SK-N-SH (cell line): ENCODE data around the gene WIPF2. TPM values are rescaled to one million over a fixed set of nuclear protein-coding genes. Genes with fewer than 3 reads are reported as not detected.

Experiments used
- CTCF ChIA-PET: fragments of 300-600, 350-600 bp; formaldehyde crosslinking; extraction: SDS; loops from one replicate; lab custom pipeline; 2021; lab: Yijun Ruan, JAX
- POLR2A ChIA-PET: fragments of 350-600 bp; sonication (Branson Sonifier 250); formaldehyde crosslinking; extraction: SDS; loops from one replicate; lab custom pipeline; 2020; ENCODE audit warnings: antibody characterized with exemption, inconsistent platforms; lab: Yijun Ruan, JAX
- DNase-seq: peaks from one replicate; pipeline ENCODE4 v3.0.0; 2012
- H2AFZ ChIP-seq: fragments of 200-600 bp; sonication (generic); 2 replicates; pipeline ENCODE4 v1.8.1; 2016; ENCODE audit warnings: antibody characterized with exemption, mild to moderate bottlenecking, low read depth
- H3F3A ChIP-seq: fragments of 200-600 bp; sonication (generic); replicated peaks from 2 replicates; pipeline ENCODE3; 2016; ENCODE audit warnings: antibody characterized with exemption, mild to moderate bottlenecking; ENCODE audit not compliant: insufficient read depth
- H3K27ac ChIP-seq, 2 experiments: fragments of 200-500 bp in 1 of 2; fragments of 200-600 bp in 1 of 2; sonication (Bioruptor generic) in 1 of 2; sonication (generic), shearing (Covaris generic) in 1 of 2; 2 replicates each; pipeline versions ENCODE4 v1.5.1 to v1.6.1; 2014 to 2016; ENCODE audit warnings: low read depth in 2 of 2, inconsistent platforms in 1 of 2, low read length in 1 of 2, mild to moderate bottlenecking in 1 of 2, mixed read lengths in 1 of 2
- H3K27me3 ChIP-seq: fragments of 200-600 bp; sonication (generic), shearing (Covaris generic); 2 replicates; pipeline ENCODE4 v1.6.1; 2016; ENCODE audit warnings: mixed run types; ENCODE audit not compliant: insufficient read depth
- H3K36me3 ChIP-seq, 2 experiments: fragments of 200-500 bp in 1 of 2; fragments of 200-600 bp in 1 of 2; sonication (Bioruptor generic) in 1 of 2; sonication (generic) in 1 of 2; replicated peaks in 1 of 2; 2 replicates each; pipeline versions ENCODE3 to v1.5.1; 2014 to 2016; ENCODE audit warnings: low read length in 1 of 2, mild to moderate bottlenecking in 1 of 2; ENCODE audit not compliant: insufficient read depth in 2 of 2, control insufficient read depth in 1 of 2
- H3K4me1 ChIP-seq, 2 experiments: fragments of 200-500 bp in 1 of 2; fragments of 200-600 bp in 1 of 2; sonication (Bioruptor generic) in 1 of 2; sonication (generic), shearing (Covaris generic) in 1 of 2; 2 replicates each; pipeline versions ENCODE4 v1.5.1 to v1.6.1; 2014 to 2016; ENCODE audit warnings: low read depth in 1 of 2, low read length in 1 of 2, mixed run types in 1 of 2; ENCODE audit not compliant: insufficient read depth in 2 of 2, control insufficient read depth in 1 of 2
- H3K4me2 ChIP-seq: fragments of 200-600 bp; sonication (generic), shearing (Covaris generic); 2 replicates; pipeline ENCODE4 v1.6.1; 2017; ENCODE audit warnings: mixed run types
- H3K4me3 ChIP-seq, 2 experiments: fragments of 200-500 bp in 1 of 2; fragments of 200-600 bp in 1 of 2; sonication (Bioruptor generic) in 1 of 2; sonication (generic), shearing (Covaris generic) in 1 of 2; 2 replicates each; pipeline versions ENCODE4 v1.5.1 to v1.8.1; 2014 to 2016; ENCODE audit warnings: low read depth in 2 of 2, inconsistent platforms in 1 of 2, low read length in 1 of 2, mild to moderate bottlenecking in 1 of 2, mixed read lengths in 1 of 2, moderate library complexity in 1 of 2
- H3K79me2 ChIP-seq: fragments of 200-600 bp; sonication (generic); 2 replicates; pipeline ENCODE4 v1.8.1; 2017; ENCODE audit warnings: mild to moderate bottlenecking; ENCODE audit not compliant: insufficient read depth
- H3K9ac ChIP-seq: fragments of 200-600 bp; sonication (generic); 2 replicates; pipeline ENCODE4 v1.6.1; 2017; ENCODE audit warnings: mixed run types
- H3K9me2 ChIP-seq: fragments of 200-600 bp; sonication (generic); 2 replicates; pipeline ENCODE4 v1.6.1; 2017; ENCODE audit warnings: mixed run types
- H3K9me3 ChIP-seq: fragments of 200-600 bp; sonication (generic); 2 replicates; pipeline ENCODE4 v1.6.1; 2017; ENCODE audit warnings: mixed run types, mild to moderate bottlenecking, moderate library complexity
- H4K20me1 ChIP-seq: fragments of 200-600 bp; sonication (generic); 2 replicates; pipeline ENCODE4 v1.6.1; 2017; ENCODE audit warnings: mild to moderate bottlenecking, mixed run types; ENCODE audit not compliant: insufficient read depth
- EP300 ChIP-seq, 2 experiments: IDR thresholded peaks; 2 replicates each; pipeline versions ENCODE4 v1.4.0 to v1.6.1; 2012; ENCODE audit warnings: borderline replicate concordance in 1 of 2, low read depth in 1 of 2, low read length in 1 of 2
- EZH2phosphoT487 ChIP-seq: fragments of 200-600 bp; sonication (generic); IDR thresholded peaks from 2 replicates; pipeline ENCODE4 v1.6.1; 2017; ENCODE audit warnings: low read depth, mixed run types, mild to moderate bottlenecking, antibody characterized with exemption, moderate library complexity, borderline replicate concordance
- FOXJ3 ChIP-seq: sonication (generic); formaldehyde crosslinking; IDR thresholded peaks from 2 replicates; pipeline ENCODE4 v1.5.1; 2020; ENCODE audit warnings: mild to moderate bottlenecking, missing genetic modification reagents
- FOXM1 ChIP-seq: IDR thresholded peaks from 2 replicates; pipeline ENCODE4 v1.4.0; 2012; ENCODE audit warnings: low read depth, mild to moderate bottlenecking
- GABPA ChIP-seq: IDR thresholded peaks from 2 replicates; pipeline ENCODE4 v1.4.0; 2012; ENCODE audit warnings: low read depth, mild to moderate bottlenecking
- MXI1 ChIP-seq: IDR thresholded peaks from 2 replicates; pipeline ENCODE4 v1.6.1; 2012; ENCODE audit warnings: mild to moderate bottlenecking, low read depth, low read length, improper control_type of control experiment
- NRF1 ChIP-seq: IDR thresholded peaks from 2 replicates; pipeline ENCODE4 v1.6.1; 2012; ENCODE audit warnings: low read depth, mild to moderate bottlenecking, low read length
- POLR2AphosphoS5 ChIP-seq: IDR thresholded peaks from 2 replicates; pipeline ENCODE4 v1.6.1; 2012; ENCODE audit warnings: low read depth, low read length
- RAD21 ChIP-seq: IDR thresholded peaks from 2 replicates; pipeline ENCODE4 v1.6.1; 2012; ENCODE audit warnings: mild to moderate bottlenecking, low read length
- RFX5 ChIP-seq: IDR thresholded peaks from 2 replicates; pipeline ENCODE4 v1.6.1; 2012; ENCODE audit warnings: mild to moderate bottlenecking, improper control_type of control experiment, low read length
- SIN3A ChIP-seq: IDR thresholded peaks from 2 replicates; pipeline ENCODE4 v1.6.1; 2012; ENCODE audit warnings: low read depth, mild to moderate bottlenecking, low read length, moderate library complexity, borderline replicate concordance
- TCF12 ChIP-seq: IDR thresholded peaks from 2 replicates; pipeline ENCODE4 v1.4.0; 2012
- YY1 ChIP-seq: IDR thresholded peaks from 2 replicates; pipeline ENCODE4 v1.4.0; 2012; ENCODE audit warnings: low read depth, mild to moderate bottlenecking
- WGBS: methylation state at CpG from one replicate; pipeline ENCODE4 v1.1.6; 2017; ENCODE audit warnings: low lambda C conversion rate; 5-methylcytosine and 5-hydroxymethylcytosine counted together
- polyA plus RNA-seq, 3 experiments: library from polyadenylated mRNA; depleted of rRNA; stranded (reverse); fragments of >200 nt; gene quantifications; 2 replicates each; pipeline ENCODE4 v1.2.3, GENCODE V29; 2012
- TF ChIP-seq, protein P1 (sequence below): IDR thresholded peaks from 2 replicates; pipeline ENCODE4 v1.4.0; 2012; ENCODE audit warnings: low read depth, borderline replicate concordance
- TF ChIP-seq, protein P2 (sequence below): IDR thresholded peaks from 2 replicates; pipeline ENCODE4 v1.6.1; 2012; ENCODE audit warnings: mild to moderate bottlenecking, low read depth, low read length, moderate library complexity
- TF ChIP-seq, protein P3 (sequence below): IDR thresholded peaks from 2 replicates; pipeline ENCODE4; 2012
- TF ChIP-seq, protein P4 (sequence below): IDR thresholded peaks from 2 replicates; pipeline ENCODE4 v1.4.0; 2012; ENCODE audit warnings: low read depth
- TF ChIP-seq, protein P5 (sequence below): fragments of 150-350 bp; IDR thresholded peaks from 2 replicates; pipeline ENCODE4 v1.6.1; 2017; ENCODE audit warnings: antibody characterized with exemption, low read length, low read depth, borderline replicate concordance

WIPF2 gene
- polyA plus RNA-seq, 1 of the 3 experiments (the other 2 are of a cell fraction) = 6.8 TPM

DNA sequence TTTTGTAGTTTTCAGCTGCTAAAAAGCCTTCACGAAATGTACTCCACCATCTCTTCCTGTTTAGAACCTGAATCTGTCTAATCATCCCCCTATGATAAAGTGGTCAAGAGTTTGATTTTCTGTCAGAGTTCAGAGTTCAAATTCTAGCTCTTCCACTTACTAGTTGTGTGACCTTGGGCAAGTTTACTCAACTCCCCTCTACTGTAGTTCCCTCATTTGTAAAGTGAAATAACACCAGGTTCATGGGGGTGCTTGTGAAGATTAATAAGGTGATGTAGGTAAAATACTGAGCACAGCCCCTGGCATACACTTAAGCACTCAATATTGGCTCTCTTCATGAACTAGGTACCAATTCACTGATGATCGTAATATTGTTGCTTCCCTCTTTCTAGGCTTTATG is 67.4 kb downstream of the WIPF2 start (continued):
- TF ChIP-seq, protein P1, sequence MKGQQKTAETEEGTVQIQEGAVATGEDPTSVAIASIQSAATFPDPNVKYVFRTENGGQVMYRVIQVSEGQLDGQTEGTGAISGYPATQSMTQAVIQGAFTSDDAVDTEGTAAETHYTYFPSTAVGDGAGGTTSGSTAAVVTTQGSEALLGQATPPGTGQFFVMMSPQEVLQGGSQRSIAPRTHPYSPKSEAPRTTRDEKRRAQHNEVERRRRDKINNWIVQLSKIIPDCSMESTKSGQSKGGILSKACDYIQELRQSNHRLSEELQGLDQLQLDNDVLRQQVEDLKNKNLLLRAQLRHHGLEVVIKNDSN = no peak

DNA sequence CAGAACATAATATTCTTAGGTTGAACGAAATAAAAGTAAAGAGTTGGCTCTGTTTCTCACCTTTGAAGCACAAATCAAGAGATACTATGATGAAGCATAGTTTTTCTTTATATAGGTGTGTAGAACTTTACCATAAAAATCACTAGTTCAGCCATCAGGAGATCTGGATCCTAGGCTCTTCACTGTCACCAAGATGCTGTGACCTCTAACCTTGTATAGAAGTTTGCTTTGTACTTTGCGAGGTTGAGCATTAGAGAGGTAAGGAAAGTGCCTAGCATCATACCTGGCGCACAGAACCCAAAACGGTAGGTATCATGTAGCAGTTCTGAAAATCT is 68.0 kb downstream of the WIPF2 start:
- Histone ChIP-seq H3K9ac (no peak overlapping the region), H3K4me2 (0 out of 2 replicates have a peak overlapping the region, but pooled peaks have one; percentile 23), H3K9me3 (no peaks in the 10 kb centered on the region)
- TF ChIP-seq RAD21 = no peak
- TF ChIP-seq, protein P2, sequence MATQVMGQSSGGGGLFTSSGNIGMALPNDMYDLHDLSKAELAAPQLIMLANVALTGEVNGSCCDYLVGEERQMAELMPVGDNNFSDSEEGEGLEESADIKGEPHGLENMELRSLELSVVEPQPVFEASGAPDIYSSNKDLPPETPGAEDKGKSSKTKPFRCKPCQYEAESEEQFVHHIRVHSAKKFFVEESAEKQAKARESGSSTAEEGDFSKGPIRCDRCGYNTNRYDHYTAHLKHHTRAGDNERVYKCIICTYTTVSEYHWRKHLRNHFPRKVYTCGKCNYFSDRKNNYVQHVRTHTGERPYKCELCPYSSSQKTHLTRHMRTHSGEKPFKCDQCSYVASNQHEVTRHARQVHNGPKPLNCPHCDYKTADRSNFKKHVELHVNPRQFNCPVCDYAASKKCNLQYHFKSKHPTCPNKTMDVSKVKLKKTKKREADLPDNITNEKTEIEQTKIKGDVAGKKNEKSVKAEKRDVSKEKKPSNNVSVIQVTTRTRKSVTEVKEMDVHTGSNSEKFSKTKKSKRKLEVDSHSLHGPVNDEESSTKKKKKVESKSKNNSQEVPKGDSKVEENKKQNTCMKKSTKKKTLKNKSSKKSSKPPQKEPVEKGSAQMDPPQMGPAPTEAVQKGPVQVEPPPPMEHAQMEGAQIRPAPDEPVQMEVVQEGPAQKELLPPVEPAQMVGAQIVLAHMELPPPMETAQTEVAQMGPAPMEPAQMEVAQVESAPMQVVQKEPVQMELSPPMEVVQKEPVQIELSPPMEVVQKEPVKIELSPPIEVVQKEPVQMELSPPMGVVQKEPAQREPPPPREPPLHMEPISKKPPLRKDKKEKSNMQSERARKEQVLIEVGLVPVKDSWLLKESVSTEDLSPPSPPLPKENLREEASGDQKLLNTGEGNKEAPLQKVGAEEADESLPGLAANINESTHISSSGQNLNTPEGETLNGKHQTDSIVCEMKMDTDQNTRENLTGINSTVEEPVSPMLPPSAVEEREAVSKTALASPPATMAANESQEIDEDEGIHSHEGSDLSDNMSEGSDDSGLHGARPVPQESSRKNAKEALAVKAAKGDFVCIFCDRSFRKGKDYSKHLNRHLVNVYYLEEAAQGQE = no peak
- no peak for TF ChIP-seq TCF12
- no peak for TF ChIP-seq EZH2phosphoT487
- TF ChIP-seq, protein P3, sequence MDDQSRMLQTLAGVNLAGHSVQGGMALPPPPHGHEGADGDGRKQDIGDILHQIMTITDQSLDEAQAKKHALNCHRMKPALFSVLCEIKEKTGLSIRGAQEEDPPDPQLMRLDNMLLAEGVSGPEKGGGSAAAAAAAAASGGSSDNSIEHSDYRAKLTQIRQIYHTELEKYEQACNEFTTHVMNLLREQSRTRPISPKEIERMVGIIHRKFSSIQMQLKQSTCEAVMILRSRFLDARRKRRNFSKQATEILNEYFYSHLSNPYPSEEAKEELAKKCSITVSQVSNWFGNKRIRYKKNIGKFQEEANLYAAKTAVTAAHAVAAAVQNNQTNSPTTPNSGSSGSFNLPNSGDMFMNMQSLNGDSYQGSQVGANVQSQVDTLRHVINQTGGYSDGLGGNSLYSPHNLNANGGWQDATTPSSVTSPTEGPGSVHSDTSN = no peak
- no peak for TF ChIP-seq GABPA
- no peak for TF ChIP-seq EP300 (IDR thresholded peaks at IDR 0.05; ENCODE audit: borderline replicate concordance in 1 of 2, low read depth in 1 of 2, low read length in 1 of 2)
- no peak for TF ChIP-seq YY1
- TF ChIP-seq, protein P4, sequence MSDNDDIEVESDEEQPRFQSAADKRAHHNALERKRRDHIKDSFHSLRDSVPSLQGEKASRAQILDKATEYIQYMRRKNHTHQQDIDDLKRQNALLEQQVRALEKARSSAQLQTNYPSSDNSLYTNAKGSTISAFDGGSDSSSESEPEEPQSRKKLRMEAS = no peak
- TF ChIP-seq FOXJ3 (CRISPR knock-in tag) = no peak
- no peak for TF ChIP-seq RFX5
- no peak for TF ChIP-seq FOXM1
- TF ChIP-seq SIN3A = no peak
- TF ChIP-seq POLR2AphosphoS5 = no peak
- no peak for TF ChIP-seq MXI1
- TF ChIP-seq NRF1 = no peak
- TF ChIP-seq, protein P5, sequence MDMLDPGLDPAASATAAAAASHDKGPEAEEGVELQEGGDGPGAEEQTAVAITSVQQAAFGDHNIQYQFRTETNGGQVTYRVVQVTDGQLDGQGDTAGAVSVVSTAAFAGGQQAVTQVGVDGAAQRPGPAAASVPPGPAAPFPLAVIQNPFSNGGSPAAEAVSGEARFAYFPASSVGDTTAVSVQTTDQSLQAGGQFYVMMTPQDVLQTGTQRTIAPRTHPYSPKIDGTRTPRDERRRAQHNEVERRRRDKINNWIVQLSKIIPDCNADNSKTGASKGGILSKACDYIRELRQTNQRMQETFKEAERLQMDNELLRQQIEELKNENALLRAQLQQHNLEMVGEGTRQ = no peak
- TF ChIP-seq, all 33 proteins: peak for 0
- Histone ChIP-seq H3K9me2 (no peaks in the 10 kb centered on the region), H4K20me1 (no peaks in the 10 kb centered on the region), H3K27ac (peak overlapping the region in 1 of 2 experiments; percentile 18; a peak in 1 of 4 replicates), H3K27me3 (no peaks in the 10 kb centered on the region), H3F3A (peaks cover 38% of the 10 kb centered on the region), H3K4me3 (peak overlapping the region in 1 of 2 experiments; percentile 13; a peak in 1 of 4 replicates), H2AFZ (no peak overlapping the region; the same call in 1 of the 2 replicates), H3K36me3 (peaks cover 10 to 14% of the 10 kb centered on the region in 2 experiments), H3K4me1 (peaks cover 7 to 11% of the 10 kb centered on the region in 2 experiments; a peak in 3 of 4 replicates), H3K79me2 (peaks cover 30% of the 10 kb centered on the region)
- WGBS = 43% methylated on average over 4 of the region's 4 CpGs
- POLR2A ChIA-PET = no interaction called here
- CTCF ChIA-PET = interaction anchor here (1.5 kb wide), 1 partner anchor 95 kb away, joined by 8 read pairs; no protein-coding TSS in a partner anchor
- DNase-seq = no peak
